ENCODE measurements around the gene RNF13.

- TF ChIP-seq, protein P1, sequence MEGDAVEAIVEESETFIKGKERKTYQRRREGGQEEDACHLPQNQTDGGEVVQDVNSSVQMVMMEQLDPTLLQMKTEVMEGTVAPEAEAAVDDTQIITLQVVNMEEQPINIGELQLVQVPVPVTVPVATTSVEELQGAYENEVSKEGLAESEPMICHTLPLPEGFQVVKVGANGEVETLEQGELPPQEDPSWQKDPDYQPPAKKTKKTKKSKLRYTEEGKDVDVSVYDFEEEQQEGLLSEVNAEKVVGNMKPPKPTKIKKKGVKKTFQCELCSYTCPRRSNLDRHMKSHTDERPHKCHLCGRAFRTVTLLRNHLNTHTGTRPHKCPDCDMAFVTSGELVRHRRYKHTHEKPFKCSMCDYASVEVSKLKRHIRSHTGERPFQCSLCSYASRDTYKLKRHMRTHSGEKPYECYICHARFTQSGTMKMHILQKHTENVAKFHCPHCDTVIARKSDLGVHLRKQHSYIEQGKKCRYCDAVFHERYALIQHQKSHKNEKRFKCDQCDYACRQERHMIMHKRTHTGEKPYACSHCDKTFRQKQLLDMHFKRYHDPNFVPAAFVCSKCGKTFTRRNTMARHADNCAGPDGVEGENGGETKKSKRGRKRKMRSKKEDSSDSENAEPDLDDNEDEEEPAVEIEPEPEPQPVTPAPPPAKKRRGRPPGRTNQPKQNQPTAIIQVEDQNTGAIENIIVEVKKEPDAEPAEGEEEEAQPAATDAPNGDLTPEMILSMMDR (IDR thresholded peaks at IDR 0.05; ENCODE audit: insufficient read depth, low read depth, low read length) = no peak
- TF ChIP-seq EZH2 (IDR thresholded peaks at IDR 0.05; ENCODE audit: insufficient read depth, low read length) = no peak
Measured at GRCh38 chr3:149957361-149958125, 144.5 kb downstream of the RNF13 start.
